Endothelial cell of umbilical vein (primary cell): ENCODE measurements around the gene NCKAP5. TPM values are rescaled to one million over a fixed set of nuclear protein-coding genes. Genes with fewer than 3 reads are reported as not detected.

Source experiments
- BruUV-seq: library from RNA; stranded (reverse); fragments of 400-500 nt; replicated peaks from 2 replicates; lab custom pipeline; 2021; lab: Mats Ljungman, UMichigan
- CTCF ChIA-PET: fragments of 300-600, 350-600 bp; sonication (Branson Sonifier 250); formaldehyde crosslinking; loops from one replicate; lab custom pipeline; 2021; ENCODE audit warnings: antibody characterized with exemption, inconsistent platforms; lab: Charles Lee
- POLR2A ChIA-PET: fragments of 300-600, 350-600 bp; sonication (Branson Sonifier 250); formaldehyde crosslinking; loops from one replicate; lab custom pipeline; 2021; ENCODE audit warnings: antibody characterized with exemption, inconsistent platforms; lab: Charles Lee
- DNase-seq: peaks from one replicate; pipeline ENCODE4 v3.0.0-alpha.2; 2011; ENCODE audit warnings: low read depth, low spot score
- FAIRE-seq: peaks from 2 replicates; lab custom pipeline; 2011; peaks lifted over from hg19 to GRCh38; lab: Jason Lieb, UNC
- H2AFZ ChIP-seq: 2 replicates; pipeline ENCODE4 v1.6.0; 2012; ENCODE audit warnings: low read depth, low read length, control low read depth, inconsistent platforms
- H3K27ac ChIP-seq: 2 replicates; pipeline ENCODE4 v1.5.1; 2011; ENCODE audit warnings: low read depth, mild to moderate bottlenecking, control low read depth, low read length, moderate library complexity; ENCODE audit not compliant: insufficient read depth
- H3K27me3 ChIP-seq, 2 experiments: 2 replicates each; pipeline versions ENCODE4 v1.6.0 to v1.6.1; 2011; ENCODE audit warnings: low read length in 2 of 2, mixed read lengths in 1 of 2; ENCODE audit not compliant: control insufficient read depth in 2 of 2, insufficient read depth in 2 of 2
- H3K36me3 ChIP-seq, 2 experiments: 2 replicates in 1 of 2; 3 replicates in 1 of 2; pipeline ENCODE4 v1.5.1; 2011; ENCODE audit warnings: low read length in 2 of 2, mild to moderate bottlenecking in 1 of 2, moderate library complexity in 1 of 2; ENCODE audit not compliant: control insufficient read depth in 2 of 2, insufficient read depth in 2 of 2; ENCODE audit errors: extremely low read depth in 1 of 2
- H3K4me1 ChIP-seq: 3 replicates; pipeline ENCODE4 v1.5.1; 2011; ENCODE audit warnings: mild to moderate bottlenecking, low read length; ENCODE audit not compliant: control insufficient read depth, insufficient read depth; ENCODE audit errors: extremely low read depth
- H3K4me2 ChIP-seq: 2 replicates; pipeline ENCODE4 v1.6.1; 2011; ENCODE audit warnings: low read length, control low read depth, mixed read lengths; ENCODE audit not compliant: insufficient read depth
- H3K4me3 ChIP-seq, 3 experiments: fragments of 200-600 bp in 1 of 3; sonication (generic), shearing (Covaris generic) in 1 of 3; replicated peaks in 1 of 3; 2 replicates each; pipeline ENCODE4 v1.5.1; 2011 to 2016; ENCODE audit warnings: control low read depth in 3 of 3, low read length in 3 of 3, mild to moderate bottlenecking in 2 of 3, inconsistent platforms in 1 of 3, low read depth in 1 of 3, moderate library complexity in 1 of 3; ENCODE audit not compliant: insufficient read depth in 1 of 3
- H3K79me2 ChIP-seq: 2 replicates; pipeline ENCODE4 v1.6.0; 2012; ENCODE audit warnings: low read length, inconsistent platforms; ENCODE audit not compliant: control insufficient read depth, insufficient read depth
- H3K9ac ChIP-seq: replicated peaks from 2 replicates; pipeline ENCODE3; 2011; ENCODE audit warnings: low read length, control low read depth; ENCODE audit not compliant: insufficient read depth; ENCODE audit errors: extremely low read depth
- H3K9me1 ChIP-seq: replicated peaks from 3 replicates; pipeline ENCODE4 v1.6.0; 2011; ENCODE audit warnings: mild to moderate bottlenecking, low read length; ENCODE audit not compliant: control insufficient read depth, insufficient read depth; ENCODE audit errors: extremely low read depth
- H3K9me3 ChIP-seq: replicated peaks from 2 replicates; pipeline ENCODE4 v1.5.1; 2012; ENCODE audit warnings: low read length, inconsistent platforms; ENCODE audit not compliant: control insufficient read depth, insufficient read depth
- H4K20me1 ChIP-seq: replicated peaks from 2 replicates; pipeline ENCODE3; 2011; ENCODE audit warnings: mild to moderate bottlenecking, low read length; ENCODE audit not compliant: control insufficient read depth, insufficient read depth; ENCODE audit errors: extremely low read depth
- EZH2 ChIP-seq: IDR thresholded peaks from 2 replicates; pipeline ENCODE4 v1.6.1; 2012; ENCODE audit warnings: borderline replicate concordance, low read depth, mild to moderate bottlenecking, moderate library complexity, low read length, inconsistent platforms; ENCODE audit not compliant: severe bottlenecking
- FOS ChIP-seq: IDR thresholded peaks from 2 replicates; pipeline ENCODE4 v1.6.1; 2011; ENCODE audit warnings: mild to moderate bottlenecking, low read length, moderate library complexity, borderline replicate concordance; ENCODE audit not compliant: insufficient read depth
- GATA2 ChIP-seq: IDR thresholded peaks from 2 replicates; pipeline ENCODE4 v1.7.0; 2011; ENCODE audit warnings: low read depth, mild to moderate bottlenecking, moderate library complexity, mixed read lengths, low read length; ENCODE audit not compliant: insufficient read length, insufficient read depth
- JUN ChIP-seq: IDR thresholded peaks from 2 replicates; pipeline ENCODE4 v1.6.1; 2011; ENCODE audit warnings: borderline replicate concordance, low read depth; ENCODE audit not compliant: insufficient read length, insufficient read depth
- MYC ChIP-seq: IDR thresholded peaks from one replicate; pipeline ENCODE4 v1.6.1; 2011; ENCODE audit warnings: mild to moderate bottlenecking, low read depth, low read length
- POLR2A ChIP-seq: IDR thresholded peaks from 2 replicates; pipeline ENCODE4 v1.6.1; 2012; ENCODE audit warnings: low read depth, mild to moderate bottlenecking, control low read depth, low read length
- POLR2AphosphoS5 ChIP-seq: IDR thresholded peaks from 2 replicates; pipeline ENCODE4 v1.6.1; 2012; ENCODE audit warnings: low read depth, mild to moderate bottlenecking, control low read depth, low read length, moderate library complexity; ENCODE audit not compliant: insufficient read depth
- dilution Hi-C: fragments of 300-500 bp; cut with MboI; formaldehyde crosslinking; loops from one replicate; pipeline ENCODE4 v1.15.0; 2019; ENCODE audit warnings: low sequenced_read_pairs; ENCODE audit not compliant: extremely low pct_ligation_motif_present
- intact Hi-C: fragments of 100-400 bp; cut with micrococcal nuclease; formaldehyde crosslinking; loops from one replicate; pipeline ENCODE4 v1.10.0; 2022
- polyA plus RNA-seq, 4 experiments: library from polyadenylated mRNA; depleted of rRNA in 3 of 4; stranded (reverse) in 3 of 4; unstranded in 1 of 4; fragments of >200 nt; gene quantifications; 2 replicates each; pipeline versions ENCODE4 v1.2.1 to v1.2.3, GENCODE V29; 2011 to 2012; ENCODE audit warnings: missing spikeins in 1 of 4
- total RNA-seq: library from RNA; stranded (reverse); gene quantifications from 2 replicates; pipeline ENCODE4 v1.2.3, GENCODE V29; 2021
- TF ChIP-seq, protein P1 (sequence below): IDR thresholded peaks from 2 replicates; pipeline ENCODE4 v1.6.1; 2011; ENCODE audit not compliant: insufficient read depth, insufficient read length
- TF ChIP-seq, protein P2 (sequence below), 2 donors: IDR thresholded peaks; 1 replicate in 1 of 2; 2 replicates in 1 of 2; pipeline ENCODE4 v1.5.1; 2011; ENCODE audit warnings: low read length in 2 of 2, mild to moderate bottlenecking in 2 of 2, moderate library complexity in 2 of 2, control low read depth in 1 of 2, inconsistent platforms in 1 of 2, low read depth in 1 of 2; ENCODE audit not compliant: insufficient read depth in 1 of 2; ENCODE audit errors: extremely low read depth in 1 of 2

Gene NCKAP5
- total and polyA plus RNA-seq, 2 donors (not counting 3 experiments of a cell fraction or from before 2014, with no cell fraction given) = 0.47 to 3.3 TPM

DNA sequence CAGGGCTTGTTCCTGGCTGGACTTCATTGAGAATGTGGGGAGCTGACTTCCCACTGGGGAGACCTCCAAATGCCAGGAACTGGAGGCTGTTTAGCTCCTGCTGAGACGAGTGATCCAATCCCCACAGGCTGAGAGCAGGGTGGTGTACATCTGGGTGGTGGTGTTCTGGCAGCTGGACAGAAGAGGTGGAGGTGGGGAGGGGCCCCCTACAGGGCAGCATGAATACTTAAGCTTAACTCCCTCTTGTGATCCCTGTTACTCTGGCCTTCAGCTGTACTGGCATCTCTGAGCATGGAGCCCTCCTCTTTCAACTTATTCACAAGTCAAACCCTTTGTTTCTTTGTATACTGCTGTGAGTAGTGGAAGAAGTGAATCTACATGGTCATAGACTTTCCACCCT is 730.5 kb downstream of the NCKAP5 start:
- TF ChIP-seq JUN = no peak
- TF ChIP-seq, protein P1, sequence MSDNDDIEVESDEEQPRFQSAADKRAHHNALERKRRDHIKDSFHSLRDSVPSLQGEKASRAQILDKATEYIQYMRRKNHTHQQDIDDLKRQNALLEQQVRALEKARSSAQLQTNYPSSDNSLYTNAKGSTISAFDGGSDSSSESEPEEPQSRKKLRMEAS = no peak
- TF ChIP-seq MYC = no peak
- no peak for TF ChIP-seq EZH2
- TF ChIP-seq, protein P2, sequence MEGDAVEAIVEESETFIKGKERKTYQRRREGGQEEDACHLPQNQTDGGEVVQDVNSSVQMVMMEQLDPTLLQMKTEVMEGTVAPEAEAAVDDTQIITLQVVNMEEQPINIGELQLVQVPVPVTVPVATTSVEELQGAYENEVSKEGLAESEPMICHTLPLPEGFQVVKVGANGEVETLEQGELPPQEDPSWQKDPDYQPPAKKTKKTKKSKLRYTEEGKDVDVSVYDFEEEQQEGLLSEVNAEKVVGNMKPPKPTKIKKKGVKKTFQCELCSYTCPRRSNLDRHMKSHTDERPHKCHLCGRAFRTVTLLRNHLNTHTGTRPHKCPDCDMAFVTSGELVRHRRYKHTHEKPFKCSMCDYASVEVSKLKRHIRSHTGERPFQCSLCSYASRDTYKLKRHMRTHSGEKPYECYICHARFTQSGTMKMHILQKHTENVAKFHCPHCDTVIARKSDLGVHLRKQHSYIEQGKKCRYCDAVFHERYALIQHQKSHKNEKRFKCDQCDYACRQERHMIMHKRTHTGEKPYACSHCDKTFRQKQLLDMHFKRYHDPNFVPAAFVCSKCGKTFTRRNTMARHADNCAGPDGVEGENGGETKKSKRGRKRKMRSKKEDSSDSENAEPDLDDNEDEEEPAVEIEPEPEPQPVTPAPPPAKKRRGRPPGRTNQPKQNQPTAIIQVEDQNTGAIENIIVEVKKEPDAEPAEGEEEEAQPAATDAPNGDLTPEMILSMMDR (IDR thresholded peaks at IDR 0.05; ENCODE audit: extremely low read depth in 1 of 2, insufficient read depth in 1 of 2, low read depth in 1 of 2, low read length in 2 of 2) = no peak
- TF ChIP-seq FOS = no peak
- no peak for TF ChIP-seq GATA2
- no peak for TF ChIP-seq POLR2A
- no peak for TF ChIP-seq POLR2AphosphoS5
- intact Hi-C loops = no loop called here
- no TSS peak for BruUV-seq

More for the DNA sequence above, 730.5 kb downstream of the NCKAP5 start:
- H3K9ac ChIP-seq = no peak overlapping the region
- DNase-seq = no peak
- no peak overlapping the region for H3K4me2 ChIP-seq
- H3K27ac ChIP-seq = no peak overlapping the region
- H4K20me1 ChIP-seq = no peaks in the 10 kb centered on the region
- H3K36me3 ChIP-seq = no peaks in the 10 kb centered on the region
- H2AFZ ChIP-seq = no peak overlapping the region
- H3K9me1 ChIP-seq = no peaks in the 10 kb centered on the region
- H3K4me1 ChIP-seq = no peaks in the 10 kb centered on the region
- no peaks in the 10 kb centered on the region for H3K79me2 ChIP-seq
- ChIA-PET POLR2A (no interaction called here), CTCF (no interaction called here)
- dilution Hi-C loops = no loop called here
- no peak overlapping the region for H3K4me3 ChIP-seq
- no peaks in the 10 kb centered on the region for H3K9me3 ChIP-seq
- no peak for FAIRE-seq
- H3K27me3 ChIP-seq = no peaks in the 10 kb centered on the region
